HG02943 (cell line): Measurements from ENCODE around the gene HOXB2.

ENCODE experiments used
- ATAC-seq: cut with Tn5 transposase; IDR thresholded peaks from one replicate; pipeline ENCODE4 v1.9.1; 2021; ENCODE audit warnings: mild to moderate bottlenecking, low read depth, moderate library complexity; ENCODE audit not compliant: unreplicated experiment

Gene HOXB2

GRCh38 chr17:48545022-48545375 lies at the start of gene HOXB2:
TSS of gene HOXB2 (minus strand) at chr17:48545109. CDS start at chr17:48544911, 198 bp downstream.
- ATAC-seq: no peak

DNA sequence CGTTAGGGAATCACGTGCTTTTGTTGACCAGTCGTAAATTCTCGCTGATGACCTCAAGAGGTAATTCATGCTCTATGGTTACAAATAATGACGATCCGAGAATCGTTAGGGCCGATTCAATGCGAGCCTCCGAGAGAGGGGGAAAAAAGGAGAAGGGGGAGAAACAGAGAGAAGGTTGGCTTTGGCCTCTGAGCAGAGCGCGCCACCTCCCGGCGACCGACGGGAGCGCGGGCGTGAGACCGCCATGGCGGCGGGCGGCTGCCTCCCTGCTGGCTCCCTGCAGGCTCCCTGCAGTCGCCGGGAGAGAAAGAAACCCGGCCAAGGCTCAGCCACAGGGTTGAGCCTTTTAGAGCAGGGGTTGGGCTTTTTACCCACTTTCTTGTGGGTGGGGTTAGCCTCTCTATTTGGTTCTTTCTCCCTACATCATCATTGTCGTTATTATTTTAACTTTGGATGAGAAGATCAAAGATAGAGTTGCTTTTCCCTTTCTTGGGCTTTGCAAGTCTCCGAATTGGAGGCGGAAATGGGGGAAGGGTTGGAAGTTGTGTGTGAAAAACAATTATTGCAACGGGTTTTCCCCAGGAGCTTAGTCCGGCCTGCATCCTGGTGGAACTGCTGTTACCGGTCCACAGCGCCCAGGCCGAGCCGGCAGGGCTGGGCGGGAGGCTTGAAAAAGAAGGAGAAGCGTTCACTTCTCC lies 49.1 kb upstream of the HOXB2 start:
- no peak for ATAC-seq

- no peak for ATAC-seq
Measured at GRCh38 chr17:48593126-48593829, 48.4 kb upstream of the HOXB2 start, which contains the start of gene HOXB5. TSS of gene HOXB5 (minus strand) at chr17:48593779. CDS start at chr17:48593682, 97 bp downstream.

- no peak for ATAC-seq
Measured at GRCh38 chr17:48592577-48592976, 47.7 kb upstream of the HOXB2 start.

- no peak for ATAC-seq
Measured at GRCh38 chr17:48592057-48592514, 47.2 kb upstream of the HOXB2 start.

DNA sequence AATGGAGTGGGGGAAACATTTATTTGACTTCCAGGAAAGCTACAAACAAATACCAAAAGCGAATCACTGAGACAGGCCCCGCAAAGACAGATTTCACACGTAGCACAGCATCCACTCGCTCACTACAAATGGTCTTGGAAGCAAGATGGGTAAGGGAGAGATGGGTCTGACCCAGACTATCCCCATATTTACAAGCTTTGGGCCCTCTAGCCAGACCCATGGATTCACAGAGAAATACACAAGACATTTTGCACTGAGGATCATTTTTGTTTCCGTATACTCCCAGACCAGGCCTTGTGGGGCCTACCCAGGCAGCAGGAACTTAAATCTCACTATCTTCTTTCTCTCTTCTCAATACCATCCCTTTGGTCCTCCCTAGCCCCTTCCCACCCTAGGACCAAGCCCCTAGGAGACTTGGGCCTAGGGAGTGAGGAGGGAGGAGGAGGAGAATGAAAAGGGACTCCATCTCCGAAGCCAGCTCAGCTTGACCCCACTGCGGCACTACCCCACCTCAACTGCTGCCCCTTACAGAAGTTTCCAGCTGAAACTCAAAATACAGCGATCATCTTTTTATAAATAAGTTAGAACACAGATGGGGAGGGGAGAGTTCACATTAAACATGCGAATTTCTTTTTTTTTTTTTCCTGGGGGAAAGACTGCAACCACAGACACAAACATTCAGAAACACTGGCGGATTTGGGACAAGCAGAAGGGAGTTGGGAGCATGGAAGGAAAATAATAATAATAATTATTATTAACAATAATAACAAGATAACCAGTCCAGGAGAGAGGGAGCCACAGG lies 46.5 kb upstream of the HOXB2 start:
- ATAC-seq: no peak

- ATAC-seq: no peak
Measured at GRCh38 chr17:48590607-48591161, 45.8 kb upstream of the HOXB2 start.

- ATAC-seq: no peak
Measured at GRCh38 chr17:48589831-48590606, 45.1 kb upstream of the HOXB2 start, which contains the start of gene HOXB3. TSS of gene HOXB3 (minus strand) at chr17:48590241. CDS start at chr17:48552474, 37,767 bp downstream.

- no peak for ATAC-seq
Measured at GRCh38 chr17:48589060-48589830, 44.3 kb upstream of the HOXB2 start.

DNA sequence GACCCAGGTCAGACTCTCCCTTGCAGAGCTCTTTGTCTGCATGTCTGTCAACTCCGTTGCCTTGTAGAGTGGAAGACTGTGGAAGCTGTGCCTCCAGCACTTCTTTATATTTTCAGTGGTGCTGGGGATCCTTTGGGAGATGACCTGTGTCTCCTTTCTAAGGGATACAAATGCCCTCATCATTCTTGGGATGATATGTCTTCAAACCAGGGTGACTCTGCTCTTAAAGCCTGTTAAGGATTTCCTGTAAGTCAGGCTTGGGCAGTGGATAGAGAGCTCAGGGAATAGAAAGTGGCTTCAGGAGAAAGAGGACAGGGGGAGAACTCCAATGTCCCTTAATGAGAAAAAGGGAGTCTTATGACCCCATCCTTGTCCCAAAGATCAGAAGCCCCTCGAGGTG lies 43.6 kb upstream of the HOXB2 start:
- ATAC-seq: no peak

DNA sequence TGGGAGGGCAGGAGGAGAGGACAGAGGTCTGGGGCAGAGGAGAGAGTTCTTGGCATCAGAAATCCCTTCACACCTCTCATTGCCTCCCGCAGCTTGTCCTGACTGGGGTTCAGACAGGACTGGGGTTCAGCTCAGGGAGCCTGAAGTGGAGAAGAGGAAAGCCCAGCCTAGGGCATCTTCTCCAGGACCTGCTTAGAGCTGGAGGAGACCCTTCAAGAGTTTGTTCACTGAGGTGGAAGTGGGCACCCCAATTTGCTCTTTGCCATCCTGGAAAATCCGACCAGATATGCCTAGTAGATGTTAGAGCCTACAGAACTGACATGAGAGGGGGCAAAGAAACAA lies 43.1 kb upstream of the HOXB2 start:
- ATAC-seq: no peak

DNA sequence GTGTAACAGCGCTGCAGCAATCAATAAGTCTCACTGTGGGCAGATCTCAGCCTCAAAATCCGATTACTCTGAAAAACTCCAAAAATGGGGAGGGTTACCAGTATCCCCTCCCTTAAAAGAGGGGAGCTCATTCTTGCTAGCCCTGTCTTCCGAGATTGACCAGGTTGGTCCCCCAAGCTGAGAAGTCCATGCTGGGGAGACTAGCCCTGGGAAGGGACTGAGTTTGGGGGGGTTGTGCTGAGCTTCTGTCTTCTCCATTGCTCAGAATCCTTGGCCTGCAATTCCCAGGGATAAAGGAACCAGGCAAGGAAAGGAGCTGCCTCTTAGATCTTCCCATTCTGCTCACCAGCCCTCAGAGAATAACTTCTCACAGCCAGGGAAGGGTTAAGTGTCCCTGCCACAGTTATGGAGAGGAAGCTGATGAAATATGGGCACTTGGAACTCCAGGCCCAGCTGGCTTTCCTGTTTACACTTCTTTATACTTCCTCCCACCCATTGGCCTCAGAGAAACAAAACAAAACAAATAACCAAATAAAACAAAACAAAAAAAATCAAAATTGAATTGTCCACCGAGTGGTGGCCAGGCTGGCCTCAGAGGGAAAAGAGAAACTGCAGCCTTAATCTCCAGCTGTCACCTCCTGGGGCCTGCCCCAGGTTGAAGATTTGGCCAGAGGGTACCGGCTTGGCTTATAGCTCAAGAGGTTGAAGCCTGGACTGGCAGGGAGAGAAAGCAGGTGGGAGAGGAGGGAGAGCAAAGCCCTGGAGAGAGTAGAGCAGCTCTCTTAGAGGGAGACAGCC lies 42.6 kb upstream of the HOXB2 start:
- no peak for ATAC-seq

DNA sequence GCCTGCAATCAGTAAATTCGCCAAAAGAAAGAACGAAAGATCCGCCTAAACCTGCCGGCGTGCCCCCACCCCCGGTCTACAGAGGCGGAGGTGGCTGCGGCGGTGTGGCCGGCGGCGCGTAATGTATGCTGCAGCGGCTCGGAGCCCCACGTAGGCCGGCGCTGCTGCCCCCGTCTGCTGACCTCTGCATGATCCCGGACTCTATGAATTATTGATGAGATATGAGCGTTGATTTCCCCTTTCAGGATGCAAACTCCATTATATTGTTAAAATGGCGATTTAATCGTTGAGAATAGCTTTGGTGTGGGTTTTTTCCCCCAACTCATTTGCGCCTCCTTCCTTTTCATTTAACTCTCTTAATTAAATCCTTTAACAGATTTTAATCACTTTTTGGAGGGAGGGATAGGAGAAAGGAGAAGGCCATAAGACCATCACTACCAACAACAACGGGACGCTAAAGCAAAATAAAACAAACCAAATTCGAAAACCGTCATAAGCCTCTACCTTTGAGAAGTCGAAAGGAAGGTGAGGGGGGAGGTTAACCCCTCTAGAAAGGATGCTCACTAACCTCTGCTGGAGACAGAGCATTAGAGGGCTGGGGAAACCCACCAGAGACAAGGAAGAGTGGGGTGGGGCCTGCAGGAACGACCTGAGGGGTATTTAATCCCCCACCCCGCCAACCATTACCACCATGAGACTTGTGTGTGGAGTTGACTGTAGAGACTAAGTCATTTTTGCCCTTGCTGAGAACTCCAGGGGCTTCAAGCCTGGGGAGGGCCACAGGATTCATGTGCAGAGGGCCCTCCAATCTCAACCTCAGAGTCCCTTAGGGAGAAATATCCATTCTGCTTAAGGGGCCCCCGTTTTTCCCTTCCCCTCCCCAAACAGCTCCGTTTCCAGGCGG lies 41.7 kb upstream of the HOXB2 start:
- no peak for ATAC-seq

GRCh38 chr17:48584223-48584741 lies 39.4 kb upstream of the HOXB2 start:
- no peak for ATAC-seq

- ATAC-seq: no peak
Measured at GRCh38 chr17:48583708-48584222, 38.9 kb upstream of the HOXB2 start.

DNA sequence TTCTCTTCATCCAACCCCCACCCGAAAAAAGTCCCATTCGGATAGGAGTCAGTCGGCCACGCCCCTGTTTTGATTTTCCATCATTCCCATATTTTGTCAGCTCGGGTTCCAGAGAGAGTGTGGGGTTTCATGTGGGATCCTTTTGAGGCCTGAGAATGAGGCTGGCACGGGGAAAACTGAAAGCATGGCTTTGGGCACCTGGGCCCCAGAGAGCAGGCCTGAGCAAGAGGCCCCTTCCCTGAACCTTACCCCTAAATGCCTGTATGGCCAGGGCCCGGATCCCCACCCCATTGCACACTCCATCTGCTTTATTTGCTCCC lies 37.8 kb upstream of the HOXB2 start:
- no peak for ATAC-seq
